Measurements from ENCODE around the gene TSC1.

Gene TSC1

DNA sequence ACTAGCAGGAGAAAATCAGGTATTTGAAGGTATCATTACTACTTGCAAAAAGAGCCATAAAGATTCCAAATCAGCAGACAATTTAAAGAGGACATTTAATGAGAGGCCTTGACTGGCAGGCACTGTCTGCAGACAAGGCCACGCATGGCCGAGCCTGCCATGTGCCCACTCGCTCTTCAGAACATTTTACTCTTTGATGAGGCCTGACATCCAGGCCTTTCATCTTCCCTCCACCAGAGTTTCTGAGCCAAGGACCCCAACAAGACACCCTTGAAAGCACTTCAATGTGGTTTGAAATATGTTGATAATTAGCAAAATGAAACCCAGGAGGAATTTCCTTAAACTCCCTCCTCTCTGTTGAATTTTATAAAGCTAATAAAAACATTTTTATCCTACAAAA, 82.8 kb downstream of the TSC1 start:
- DNase-seq (ENCODE audit: low spot score), result no peak

GRCh38 chr9:132858751-132859150, 85.7 kb downstream of the TSC1 start:
- DNase-seq (ENCODE audit: low spot score), result no peak

DNA sequence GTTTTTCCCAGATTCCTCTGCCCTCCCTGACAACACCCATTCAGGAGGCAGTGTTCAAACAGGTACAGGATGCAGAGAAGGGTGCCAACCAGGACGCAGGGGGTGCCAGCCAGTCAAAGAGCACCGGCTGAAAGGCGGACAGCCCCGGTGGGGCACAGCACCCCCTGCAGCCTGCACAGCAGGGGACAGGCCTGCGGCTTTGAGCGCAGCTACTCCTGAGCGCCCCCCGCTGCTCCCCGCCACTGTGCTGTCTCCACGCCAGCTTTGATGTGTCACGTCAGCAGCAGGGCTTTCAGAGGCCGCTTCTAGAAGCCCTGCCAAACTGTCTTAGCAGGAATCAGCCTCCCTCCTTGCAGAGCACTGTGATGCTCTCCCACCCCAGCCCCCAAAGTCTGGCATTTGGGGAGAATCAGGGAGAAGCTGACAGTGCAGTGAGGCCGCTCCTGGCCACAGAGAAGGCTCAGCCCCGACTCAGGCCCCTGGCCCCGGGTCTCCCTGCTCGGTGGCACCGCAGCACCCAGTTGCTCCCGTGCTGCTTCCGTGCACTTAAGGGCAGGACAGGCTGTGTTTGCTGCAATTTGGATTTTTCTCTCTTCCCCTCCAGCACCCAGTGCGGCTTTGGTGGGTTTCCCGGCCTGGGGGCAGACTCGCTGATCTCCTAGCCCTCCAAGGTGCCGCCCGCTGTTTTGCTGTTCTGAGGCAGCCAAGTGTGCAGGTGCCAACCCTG, 86.6 kb downstream of the TSC1 start:
- DNase-seq (ENCODE audit: low spot score), result no peak

DNA sequence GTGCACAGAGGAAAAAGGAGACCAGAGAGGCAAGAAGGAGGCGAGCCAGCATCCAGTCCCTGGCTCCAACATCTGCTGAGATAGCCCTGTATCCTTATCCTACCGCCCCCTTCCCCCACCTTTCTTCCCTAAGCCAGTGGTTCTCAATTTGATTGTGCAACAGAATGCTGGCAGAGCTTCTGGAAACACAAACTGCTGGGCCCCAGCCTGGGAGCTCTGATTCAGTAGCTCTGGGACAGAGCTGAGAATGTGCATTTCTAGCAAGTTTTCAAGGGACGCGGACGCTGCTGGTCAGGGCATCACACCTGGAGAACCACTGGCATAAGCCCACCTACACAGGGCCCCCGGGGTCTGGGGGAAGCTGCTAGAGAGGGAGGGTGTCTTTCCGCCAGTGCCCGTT, 87.4 kb downstream of the TSC1 start:
- no peak for DNase-seq (ENCODE audit: low spot score)

DNA sequence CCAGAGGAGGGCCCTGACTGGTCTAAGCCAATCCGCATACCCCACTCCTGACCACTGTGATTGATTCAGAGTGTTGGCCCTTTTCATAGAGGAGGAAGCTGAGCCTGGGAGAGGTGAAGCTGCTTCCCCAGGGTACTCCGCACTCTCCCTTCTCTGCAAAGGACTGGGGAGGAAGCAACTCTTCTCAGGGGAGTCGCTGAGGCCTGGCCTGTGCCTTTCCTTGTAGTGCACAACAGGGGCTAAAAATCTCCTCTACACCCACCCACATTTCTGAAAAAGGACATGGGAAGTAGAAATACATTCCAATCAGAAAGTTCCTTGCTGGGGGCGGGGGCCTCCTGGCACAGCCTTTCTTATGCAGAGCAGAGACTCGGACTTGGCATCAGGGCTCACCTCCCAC, 88.5 kb downstream of the TSC1 start:
- no peak for DNase-seq (ENCODE audit: low spot score)

DNA sequence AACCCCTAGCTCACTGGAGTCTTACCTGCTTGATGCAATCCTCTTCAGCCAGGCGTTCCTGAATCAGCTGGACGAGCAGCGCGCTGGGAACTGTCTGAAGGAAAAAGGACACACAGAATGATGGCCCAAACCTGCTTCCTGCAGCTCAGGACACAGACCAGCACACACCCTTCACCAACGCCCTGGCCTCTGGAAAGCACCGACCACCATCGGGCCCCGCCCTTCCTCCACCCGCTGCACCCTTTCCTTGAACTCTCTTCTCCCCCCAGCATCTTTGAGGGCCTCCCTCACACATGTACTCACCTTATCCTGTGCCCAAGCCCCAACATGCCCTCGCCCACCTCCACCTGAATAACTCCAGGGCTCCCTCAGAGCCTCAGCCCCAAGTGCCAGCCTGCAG, 89.6 kb downstream of the TSC1 start:
- no peak for DNase-seq (ENCODE audit: low spot score)

GRCh38 chr9:132853482-132853881, 90.9 kb downstream of the TSC1 start:
- DNase-seq (ENCODE audit: low spot score), result no peak

GRCh38 chr9:132849185-132849706, 95.2 kb downstream of the TSC1 start:
- DNase-seq (ENCODE audit: low spot score), result peak; percentile 41

DNA sequence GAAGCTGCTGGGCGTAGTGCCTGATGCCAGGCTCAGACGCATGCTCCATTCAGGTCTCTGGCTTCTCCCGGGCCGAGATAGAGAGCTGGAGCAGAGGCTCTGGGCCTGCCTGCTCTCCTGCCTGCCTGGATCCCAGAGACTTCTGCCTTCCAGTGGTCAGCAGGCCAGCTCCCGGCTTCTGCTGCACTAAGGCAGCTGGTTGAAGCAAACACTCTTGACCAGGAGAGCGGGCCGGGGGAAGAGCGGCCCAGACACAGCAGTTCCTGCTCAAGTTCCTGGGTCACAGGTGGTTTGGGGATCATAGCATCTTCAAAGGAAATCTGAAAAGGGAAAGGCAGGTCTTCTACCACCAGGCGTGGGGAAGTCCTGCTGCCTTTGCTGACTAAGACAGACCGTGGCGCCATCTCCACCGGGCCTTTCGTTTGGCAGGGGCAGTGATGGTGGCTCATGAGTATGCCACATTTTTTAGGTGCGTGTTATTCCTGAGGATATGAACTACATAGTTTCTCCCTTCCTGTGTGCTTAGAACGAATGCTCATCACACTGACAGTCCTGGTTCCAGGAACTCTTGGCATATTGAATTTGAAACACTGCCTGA, 97.4 kb downstream of the TSC1 start:
- no peak for DNase-seq (ENCODE audit: low spot score)

DNA sequence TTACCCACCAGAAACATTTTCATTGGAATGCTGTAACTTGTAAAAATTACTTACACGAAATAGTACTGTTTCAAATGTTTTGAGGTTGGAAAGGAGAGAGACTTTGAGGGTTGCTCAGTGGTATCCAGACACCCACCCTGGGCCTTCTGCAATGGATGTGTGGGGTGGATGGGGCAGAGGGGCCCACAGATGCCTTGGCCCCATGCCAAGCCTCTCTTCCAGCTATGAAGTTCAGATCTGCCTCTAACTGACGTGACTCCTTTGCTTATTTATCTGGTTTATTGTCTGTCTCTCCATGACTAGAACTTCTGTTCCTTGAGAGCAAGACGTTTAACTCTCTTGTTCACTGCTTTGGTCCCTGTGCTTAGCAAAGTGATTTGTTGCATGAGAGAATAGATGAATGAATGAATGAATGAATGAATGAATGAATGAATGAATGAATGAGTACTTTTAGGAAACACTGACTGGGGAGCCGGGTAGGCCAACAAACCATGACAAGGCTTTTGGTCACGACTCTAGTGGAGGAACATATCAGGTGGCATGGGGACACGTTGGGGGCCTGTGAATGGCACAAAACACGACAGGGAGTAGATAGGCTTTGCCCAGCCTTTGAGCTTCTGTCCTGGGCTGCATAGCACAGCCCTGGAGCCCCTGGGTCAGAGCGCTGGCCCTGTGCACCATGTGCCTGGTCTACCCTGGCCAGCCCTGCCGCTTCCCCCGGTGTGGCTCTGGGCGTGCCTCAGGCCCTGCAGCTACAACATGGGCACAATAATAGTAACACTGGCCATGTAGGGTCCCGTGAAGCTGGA, 98.1 kb downstream of the TSC1 start:
- no peak for DNase-seq (ENCODE audit: low spot score)

GRCh38 chr9:132842124-132843044, 102.0 kb downstream of the TSC1 start:
- DNase-seq (ENCODE audit: low spot score), result no peak

Measured in globus pallidus (tissue), 1 donor.